ENCODE data around the gene ANXA6. TPM values are rescaled to one million over a fixed set of nuclear protein-coding genes. Genes with fewer than 3 reads are reported as not detected.
A peak's percentile ranks its signal among the peaks of the same experiment; 100 is the strongest.

Gene ANXA6
- total RNA-seq, 1 donor: 353 TPM

GRCh38 chr5:151063142-151063989, 94.2 kb downstream of the ANXA6 start:
- Histone ChIP-seq H3K4me2 (ENCODE audit: insufficient read depth, low read length) (peak overlapping the region; percentile 73), H3K27me3 (ENCODE audit: insufficient read depth, low read length) (no peaks in the 10 kb centered on the region), H4K20me1 (ENCODE audit: insufficient read depth, low read length) (peaks cover 78% of the 10 kb centered on the region), H3K27ac (ENCODE audit: low read depth, low read length) (peak overlapping the region; percentile 73), H3K36me3 (ENCODE audit: insufficient read depth, low read length) (peaks cover 35% of the 10 kb centered on the region), H3K9me3 (ENCODE audit: low read depth, low read length) (no peaks in the 10 kb centered on the region), H2AFZ (ENCODE audit: low read length) (no peak overlapping the region), H3K79me2 (ENCODE audit: insufficient read depth, low read length) (peaks cover 54% of the 10 kb centered on the region), H3K4me3 (ENCODE audit: insufficient read depth, low read length) (peak overlapping the region; percentile 0), H3K4me1 (ENCODE audit: insufficient read depth, low read length) (peaks cover 29% of the 10 kb centered on the region)
- peak; percentile 99 for DNase-seq (ENCODE audit: insufficient read length, low spot score, missing footprints)
- no peak for TF ChIP-seq CTCF (IDR thresholded peaks at IDR 0.05; ENCODE audit: extremely low read depth, low read depth, low read length)

- Histone ChIP-seq H3K27ac (ENCODE audit: low read depth, low read length) (peak overlapping the region; percentile 73), H3K36me3 (ENCODE audit: insufficient read depth, low read length) (peaks cover 39% of the 10 kb centered on the region), H3K4me1 (ENCODE audit: insufficient read depth, low read length) (peaks cover 29% of the 10 kb centered on the region), H2AFZ (ENCODE audit: low read length) (no peak overlapping the region), H3K4me3 (ENCODE audit: insufficient read depth, low read length) (no peak overlapping the region), H3K79me2 (ENCODE audit: insufficient read depth, low read length) (peaks cover 47% of the 10 kb centered on the region), H3K27me3 (ENCODE audit: insufficient read depth, low read length) (no peaks in the 10 kb centered on the region), H3K9me3 (ENCODE audit: low read depth, low read length) (no peaks in the 10 kb centered on the region), H3K4me2 (ENCODE audit: insufficient read depth, low read length) (peak overlapping the region; percentile 73), H4K20me1 (ENCODE audit: insufficient read depth, low read length) (peaks cover 71% of the 10 kb centered on the region)
- TF ChIP-seq CTCF (IDR thresholded peaks at IDR 0.05; ENCODE audit: extremely low read depth, low read depth, low read length): no peak
- DNase-seq (ENCODE audit: insufficient read length, low spot score, missing footprints): no peak
Measured at GRCh38 chr5:151062405-151063141, 95.0 kb downstream of the ANXA6 start.

- Histone ChIP-seq H3K4me2 (ENCODE audit: insufficient read depth, low read length) (no peak overlapping the region), H3K9me3 (ENCODE audit: low read depth, low read length) (no peaks in the 10 kb centered on the region), H3K36me3 (ENCODE audit: insufficient read depth, low read length) (peaks cover 48% of the 10 kb centered on the region), H4K20me1 (ENCODE audit: insufficient read depth, low read length) (peaks cover 78% of the 10 kb centered on the region), H3K79me2 (ENCODE audit: insufficient read depth, low read length) (peaks cover 29% of the 10 kb centered on the region), H3K4me3 (ENCODE audit: insufficient read depth, low read length) (no peak overlapping the region), H3K27me3 (ENCODE audit: insufficient read depth, low read length) (no peaks in the 10 kb centered on the region), H3K27ac (ENCODE audit: low read depth, low read length) (no peak overlapping the region), H2AFZ (ENCODE audit: low read length) (no peak overlapping the region), H3K4me1 (ENCODE audit: insufficient read depth, low read length) (peaks cover 29% of the 10 kb centered on the region)
- no peak for TF ChIP-seq CTCF (IDR thresholded peaks at IDR 0.05; ENCODE audit: extremely low read depth, low read depth, low read length)
- no peak for DNase-seq (ENCODE audit: insufficient read length, low spot score, missing footprints)
Measured at GRCh38 chr5:151060742-151061141, 96.8 kb downstream of the ANXA6 start.
